ENCODE results near the gene SLC10A3. TPM values are rescaled to one million over a fixed set of nuclear protein-coding genes. Genes with fewer than 3 reads are reported as not detected.

SLC10A3 gene
- total RNA-seq, 2 donors from 2014 or later, result 19.9 to 25.1 TPM

- ATAC-seq (replicated peaks in 1 of 2) (peak; percentile 2 to 3), DNase-seq (no peak)
- Mint-ChIP-seq H3K4me1 (ENCODE audit: low read depth) (peaks cover 2% of the 10 kb centered on the region), H3K4me3 (peak overlapping the region; percentile 63 to 81), H3K27me3 (ENCODE audit: low read depth) (no peaks in the 10 kb centered on the region), H3K9me3 (no peaks in the 10 kb centered on the region), H3K36me3 (ENCODE audit: insufficient read depth in 2 of 2) (peaks cover 0 to 6% of the 10 kb centered on the region in 2 donors), H3K27ac (no peak overlapping the region)
Observed at GRCh38 chrX:154443479-154443910, 46.9 kb downstream of the SLC10A3 start.

GRCh38 chrX:154441984-154442707 lies 48.3 kb downstream of the SLC10A3 start:
- Mint-ChIP-seq H3K27ac (no peak overlapping the region), H3K9me3 (no peaks in the 10 kb centered on the region), H3K4me3 (no peak overlapping the region), H3K4me1 (ENCODE audit: low read depth) (peaks cover 7% of the 10 kb centered on the region), H3K36me3 (ENCODE audit: insufficient read depth in 2 of 2) (peaks cover 3 to 12% of the 10 kb centered on the region in 2 donors), H3K27me3 (ENCODE audit: low read depth) (no peaks in the 10 kb centered on the region)
- DNase-seq (no peak), ATAC-seq (replicated peaks in 1 of 2) (no peak)

GRCh38 chrX:154441564-154441963 lies 48.9 kb downstream of the SLC10A3 start:
- DNase-seq (no peak), ATAC-seq (replicated peaks in 1 of 2) (no peak)
- Mint-ChIP-seq H3K36me3 (ENCODE audit: insufficient read depth in 2 of 2) (peaks cover 3 to 12% of the 10 kb centered on the region in 2 donors), H3K4me1 (ENCODE audit: low read depth) (peaks cover 7% of the 10 kb centered on the region), H3K27me3 (ENCODE audit: low read depth) (no peaks in the 10 kb centered on the region), H3K4me3 (no peak overlapping the region), H3K27ac (no peak overlapping the region), H3K9me3 (no peaks in the 10 kb centered on the region)

GRCh38 chrX:154440623-154441357 lies 49.6 kb downstream of the SLC10A3 start:
- Mint-ChIP-seq H3K4me3 (no peak overlapping the region), H3K36me3 (ENCODE audit: insufficient read depth in 2 of 2) (peaks cover 3 to 12% of the 10 kb centered on the region in 2 donors), H3K27ac (no peak overlapping the region), H3K27me3 (ENCODE audit: low read depth) (no peaks in the 10 kb centered on the region), H3K4me1 (ENCODE audit: low read depth) (peaks cover 14% of the 10 kb centered on the region), H3K9me3 (no peaks in the 10 kb centered on the region)
- DNase-seq (no peak), ATAC-seq (replicated peaks in 1 of 2) (no peak)

GRCh38 chrX:154439841-154440240 lies 50.6 kb downstream of the SLC10A3 start:
- no peaks in the 10 kb centered on the region for H3K27me3 Mint-ChIP-seq (ENCODE audit: low read depth)
- H3K4me1 Mint-ChIP-seq (ENCODE audit: low read depth), result peaks cover 14% of the 10 kb centered on the region
- no peaks in the 10 kb centered on the region for H3K9me3 Mint-ChIP-seq
- no peak for DNase-seq
- no peak overlapping the region for H3K27ac Mint-ChIP-seq
- ATAC-seq (replicated peaks in 1 of 2), result no peak
- peaks cover 3 to 12% of the 10 kb centered on the region in 2 donors for H3K36me3 Mint-ChIP-seq (ENCODE audit: insufficient read depth in 2 of 2)
- no peak overlapping the region for H3K4me3 Mint-ChIP-seq

GRCh38 chrX:154437971-154438893 lies 52.2 kb downstream of the SLC10A3 start:
- Mint-ChIP-seq H3K27me3 (ENCODE audit: low read depth) (no peaks in the 10 kb centered on the region), H3K4me3 (peak overlapping the region; percentile 87 to 89), H3K27ac (peak overlapping the region; percentile 90), H3K36me3 (ENCODE audit: insufficient read depth in 2 of 2) (peaks cover 3 to 12% of the 10 kb centered on the region in 2 donors), H3K4me1 (ENCODE audit: low read depth) (peaks cover 14% of the 10 kb centered on the region), H3K9me3 (no peaks in the 10 kb centered on the region)
- no peak for DNase-seq
- ATAC-seq (replicated peaks in 1 of 2), result no peak

Other genes with a start within 250 kb of the SLC10A3 start
- gene OPN1MW3, start 233.0 kb downstream of the SLC10A3 start, total RNA-seq, result not detected
- gene TEX28, start 195.5 kb downstream of the SLC10A3 start, total RNA-seq, result not detected
- under 1 TPM; 0.65 to 0.74 TPM for gene TKTL1, start 194.8 kb downstream of the SLC10A3 start, total RNA-seq
- 100 to 1,000 TPM; 755 to 777 TPM for gene FLNA, start 116.0 kb downstream of the SLC10A3 start, total RNA-seq
- gene EMD, start 111.3 kb downstream of the SLC10A3 start, total RNA-seq, result 10 to 100 TPM; 91.0 to 92.9 TPM
- gene RPL10, start 92.3 kb downstream of the SLC10A3 start, total RNA-seq, result 1,000 to 10,000 TPM; 3,958 to 4,635 TPM
- gene DNASE1L1, start 81.4 kb downstream of the SLC10A3 start, total RNA-seq, result 10 to 100 TPM in 1 of 2 donors, 1 to 10 TPM in 1; 9.3 to 11.4 TPM
- 100 to 1,000 TPM in 1 of 2 donors, 10 to 100 TPM in 1; 89.0 to 106 TPM for gene TAFAZZIN, start 79.1 kb downstream of the SLC10A3 start, total RNA-seq
- 10 to 100 TPM; 37.0 to 38.7 TPM for gene ATP6AP1, start 62.0 kb downstream of the SLC10A3 start, total RNA-seq
- 100 to 1,000 TPM; 115 to 118 TPM for gene GDI1, start 53.5 kb downstream of the SLC10A3 start, total RNA-seq
- 10 to 100 TPM; 49.6 to 56.6 TPM for gene FAM50A, start 46.5 kb downstream of the SLC10A3 start, total RNA-seq
- gene PLXNA3, start 32.3 kb downstream of the SLC10A3 start, total RNA-seq, result 10 to 100 TPM; 39.4 to 42.9 TPM
- gene LAGE3, start 11.3 kb downstream of the SLC10A3 start, total RNA-seq, result 10 to 100 TPM; 34.3 to 35.8 TPM
- 10 to 100 TPM; 45.0 to 53.5 TPM for gene UBL4A, start 4.0 kb downstream of the SLC10A3 start, total RNA-seq
- gene FAM3A, start 25.6 kb upstream of the SLC10A3 start, total RNA-seq, result 10 to 100 TPM; 31.2 to 32.9 TPM
- 10 to 100 TPM; 46.9 to 47.3 TPM for gene G6PD, start 56.2 kb upstream of the SLC10A3 start, total RNA-seq
- gene IKBKG, start 57.0 kb upstream of the SLC10A3 start, total RNA-seq, result 10 to 100 TPM; 38.4 to 39.4 TPM
- not detected for gene CTAG1A, start 94.5 kb upstream of the SLC10A3 start, total RNA-seq
- not detected for gene CTAG1B, start 128.7 kb upstream of the SLC10A3 start, total RNA-seq
- gene CTAG2, start 162.9 kb upstream of the SLC10A3 start, total RNA-seq, result not detected